Measurements from ENCODE around the gene CLPTM1L.
"Not testable (repeated sequence)": the region's sequence is repeated elsewhere in the genome, so short reads cannot be mapped to it uniquely, and the experiment has no call there.

The CLPTM1L gene

GRCh38 chr5:1277781-1278180, 67.1 kb downstream of the CLPTM1L start:
- no peaks in the 10 kb centered on the region for H3K9me3 ChIP-seq (ENCODE audit: control insufficient read depth, insufficient read depth, low read length)
- H3K9ac ChIP-seq (ENCODE audit: low read depth, low read length): no peak overlapping the region
- peaks cover 24% of the 10 kb centered on the region for H3K36me3 ChIP-seq (ENCODE audit: control insufficient read depth, insufficient read depth, low read length)
- no peaks in the 10 kb centered on the region for H3K4me1 ChIP-seq (ENCODE audit: control insufficient read depth, insufficient read depth, low read length)
- H3K4me3 ChIP-seq (ENCODE audit: low read depth, low read length): no peak overlapping the region
- H3K27me3 ChIP-seq (ENCODE audit: control insufficient read depth, insufficient read depth, low read length): no peaks in the 10 kb centered on the region

GRCh38 chr5:1277331-1277730, 67.6 kb downstream of the CLPTM1L start:
- no peak overlapping the region for H3K4me3 ChIP-seq (ENCODE audit: low read depth, low read length)
- no peaks in the 10 kb centered on the region for H3K9me3 ChIP-seq (ENCODE audit: control insufficient read depth, insufficient read depth, low read length)
- no peaks in the 10 kb centered on the region for H3K27me3 ChIP-seq (ENCODE audit: control insufficient read depth, insufficient read depth, low read length)
- no peak overlapping the region for H3K9ac ChIP-seq (ENCODE audit: low read depth, low read length)
- no peaks in the 10 kb centered on the region for H3K4me1 ChIP-seq (ENCODE audit: control insufficient read depth, insufficient read depth, low read length)
- peaks cover 20% of the 10 kb centered on the region for H3K36me3 ChIP-seq (ENCODE audit: control insufficient read depth, insufficient read depth, low read length)

- H3K4me1 ChIP-seq (ENCODE audit: control insufficient read depth, insufficient read depth, low read length): no peaks in the 10 kb centered on the region
- H3K4me3 ChIP-seq (ENCODE audit: low read depth, low read length): no peak overlapping the region
- H3K36me3 ChIP-seq (ENCODE audit: control insufficient read depth, insufficient read depth, low read length): peaks cover 19% of the 10 kb centered on the region
- H3K27me3 ChIP-seq (ENCODE audit: control insufficient read depth, insufficient read depth, low read length): no peaks in the 10 kb centered on the region
- no peak overlapping the region for H3K9ac ChIP-seq (ENCODE audit: low read depth, low read length)
- H3K9me3 ChIP-seq (ENCODE audit: control insufficient read depth, insufficient read depth, low read length): no peaks in the 10 kb centered on the region
Measured at GRCh38 chr5:1276930-1277329, 68.0 kb downstream of the CLPTM1L start.

- H3K9me3 ChIP-seq (ENCODE audit: control insufficient read depth, insufficient read depth, low read length); H3K9ac ChIP-seq (ENCODE audit: low read depth, low read length); H3K27me3 ChIP-seq (ENCODE audit: control insufficient read depth, insufficient read depth, low read length); H3K4me1 ChIP-seq (ENCODE audit: control insufficient read depth, insufficient read depth, low read length); H3K4me3 ChIP-seq (ENCODE audit: low read depth, low read length): not testable (repeated sequence)
- H3K36me3 ChIP-seq (ENCODE audit: control insufficient read depth, insufficient read depth, low read length): peaks cover 22% of the 10 kb centered on the region
Measured at GRCh38 chr5:1275397-1276391, 69.2 kb downstream of the CLPTM1L start.

- H3K9ac ChIP-seq (ENCODE audit: low read depth, low read length): no peak overlapping the region
- peaks cover 20% of the 10 kb centered on the region for H3K36me3 ChIP-seq (ENCODE audit: control insufficient read depth, insufficient read depth, low read length)
- no peaks in the 10 kb centered on the region for H3K9me3 ChIP-seq (ENCODE audit: control insufficient read depth, insufficient read depth, low read length)
- H3K4me1 ChIP-seq (ENCODE audit: control insufficient read depth, insufficient read depth, low read length): no peaks in the 10 kb centered on the region
- no peaks in the 10 kb centered on the region for H3K27me3 ChIP-seq (ENCODE audit: control insufficient read depth, insufficient read depth, low read length)
- no peak overlapping the region for H3K4me3 ChIP-seq (ENCODE audit: low read depth, low read length)
Measured at GRCh38 chr5:1274471-1274870, 70.4 kb downstream of the CLPTM1L start.

GRCh38 chr5:1273745-1274144, 71.2 kb downstream of the CLPTM1L start:
- no peaks in the 10 kb centered on the region for H3K27me3 ChIP-seq (ENCODE audit: control insufficient read depth, insufficient read depth, low read length)
- H3K4me3 ChIP-seq (ENCODE audit: low read depth, low read length): no peak overlapping the region
- H3K9ac ChIP-seq (ENCODE audit: low read depth, low read length): no peak overlapping the region
- no peaks in the 10 kb centered on the region for H3K9me3 ChIP-seq (ENCODE audit: control insufficient read depth, insufficient read depth, low read length)
- peaks cover 18% of the 10 kb centered on the region for H3K36me3 ChIP-seq (ENCODE audit: control insufficient read depth, insufficient read depth, low read length)
- no peaks in the 10 kb centered on the region for H3K4me1 ChIP-seq (ENCODE audit: control insufficient read depth, insufficient read depth, low read length)

GRCh38 chr5:1272201-1272600, 72.7 kb downstream of the CLPTM1L start:
- Histone ChIP-seq H3K9ac (ENCODE audit: low read depth, low read length) (no peak overlapping the region), H3K9me3 (ENCODE audit: control insufficient read depth, insufficient read depth, low read length) (no peaks in the 10 kb centered on the region), H3K36me3 (ENCODE audit: control insufficient read depth, insufficient read depth, low read length) (peaks cover 16% of the 10 kb centered on the region), H3K4me3 (ENCODE audit: low read depth, low read length) (no peak overlapping the region), H3K4me1 (ENCODE audit: control insufficient read depth, insufficient read depth, low read length) (no peaks in the 10 kb centered on the region), H3K27me3 (ENCODE audit: control insufficient read depth, insufficient read depth, low read length) (no peaks in the 10 kb centered on the region)

- Histone ChIP-seq H3K36me3 (ENCODE audit: control insufficient read depth, insufficient read depth, low read length) (peaks cover 17% of the 10 kb centered on the region), H3K4me1 (ENCODE audit: control insufficient read depth, insufficient read depth, low read length) (no peaks in the 10 kb centered on the region), H3K27me3 (ENCODE audit: control insufficient read depth, insufficient read depth, low read length) (no peaks in the 10 kb centered on the region), H3K4me3 (ENCODE audit: low read depth, low read length) (no peak overlapping the region), H3K9me3 (ENCODE audit: control insufficient read depth, insufficient read depth, low read length) (no peaks in the 10 kb centered on the region), H3K9ac (ENCODE audit: low read depth, low read length) (no peak overlapping the region)
Measured at GRCh38 chr5:1270933-1271914, 73.7 kb downstream of the CLPTM1L start.

GRCh38 chr5:1270426-1270825, 74.5 kb downstream of the CLPTM1L start:
- H3K9me3 ChIP-seq (ENCODE audit: control insufficient read depth, insufficient read depth, low read length): no peaks in the 10 kb centered on the region
- no peaks in the 10 kb centered on the region for H3K4me1 ChIP-seq (ENCODE audit: control insufficient read depth, insufficient read depth, low read length)
- no peak overlapping the region for H3K4me3 ChIP-seq (ENCODE audit: low read depth, low read length)
- H3K27me3 ChIP-seq (ENCODE audit: control insufficient read depth, insufficient read depth, low read length): no peaks in the 10 kb centered on the region
- H3K36me3 ChIP-seq (ENCODE audit: control insufficient read depth, insufficient read depth, low read length): peaks cover 22% of the 10 kb centered on the region
- no peak overlapping the region for H3K9ac ChIP-seq (ENCODE audit: low read depth, low read length)

GRCh38 chr5:1268666-1269065, 76.2 kb downstream of the CLPTM1L start:
- H3K4me3 ChIP-seq (ENCODE audit: low read depth, low read length): no peak overlapping the region
- no peaks in the 10 kb centered on the region for H3K27me3 ChIP-seq (ENCODE audit: control insufficient read depth, insufficient read depth, low read length)
- H3K4me1 ChIP-seq (ENCODE audit: control insufficient read depth, insufficient read depth, low read length): no peaks in the 10 kb centered on the region
- peaks cover 31% of the 10 kb centered on the region for H3K36me3 ChIP-seq (ENCODE audit: control insufficient read depth, insufficient read depth, low read length)
- no peak overlapping the region for H3K9ac ChIP-seq (ENCODE audit: low read depth, low read length)
- H3K9me3 ChIP-seq (ENCODE audit: control insufficient read depth, insufficient read depth, low read length): no peaks in the 10 kb centered on the region

GRCh38 chr5:1268056-1268455, 76.8 kb downstream of the CLPTM1L start:
- Histone ChIP-seq H3K4me3 (ENCODE audit: low read depth, low read length) (no peak overlapping the region), H3K9me3 (ENCODE audit: control insufficient read depth, insufficient read depth, low read length) (no peaks in the 10 kb centered on the region), H3K36me3 (ENCODE audit: control insufficient read depth, insufficient read depth, low read length) (peaks cover 31% of the 10 kb centered on the region)

More at GRCh38 chr5:1268056-1268455, 76.8 kb downstream of the CLPTM1L start:
- Histone ChIP-seq H3K9ac (ENCODE audit: low read depth, low read length) (no peak overlapping the region), H3K4me1 (ENCODE audit: control insufficient read depth, insufficient read depth, low read length) (no peaks in the 10 kb centered on the region), H3K27me3 (ENCODE audit: control insufficient read depth, insufficient read depth, low read length) (no peaks in the 10 kb centered on the region)
